A549 (cell line): ENCODE measurements around the gene ZC3H7A. TPM values are rescaled to one million over a fixed set of nuclear protein-coding genes. Genes with fewer than 3 reads are reported as not detected.

ENCODE experiments used
- ATAC-seq, 2 experiments: fragments of 200-7000 bp in 1 of 2; fragments of >200 bp in 1 of 2; cut with Nextera tagmentation in 1 of 2; cut with Tn5 transposase in 1 of 2; 3 replicates each; pipeline versions ENCODE4 v1.8.0 to v1.9.1; 2018 to 2020; ENCODE audit warnings: mild to moderate bottlenecking in 1 of 2, moderate library complexity in 1 of 2
- CTCF ChIA-PET: fragments of 300-600 bp; sonication (Branson Sonifier 250); formaldehyde crosslinking; extraction: SDS; loops from one replicate; lab custom pipeline; 2021; ENCODE audit warnings: antibody characterized with exemption, inconsistent platforms; lab: Yijun Ruan, JAX
- POLR2A ChIA-PET: fragments of 350-600 bp; formaldehyde crosslinking; extraction: SDS; loops from one replicate; lab custom pipeline; 2021; ENCODE audit warnings: antibody characterized with exemption, inconsistent platforms; lab: Yijun Ruan, JAX
- DNase-seq, 2 experiments: peaks; one replicate each; pipeline versions ENCODE4 v3.0.0 to v3.0.0-alpha.2; 2011 to 2016; ENCODE audit warnings: low read depth in 1 of 2, low spot score in 1 of 2
- FAIRE-seq: peaks from 2 replicates; lab custom pipeline; 2011; peaks lifted over from hg19 to GRCh38; lab: Jason Lieb, UNC
- H3K27ac ChIP-seq, 2 experiments: fragments of >200 bp; sonication (Bioruptor Twin); formaldehyde crosslinking; 3 replicates each; pipeline ENCODE4 v1.5.1; 2016 to 2017
- H3K4me1 ChIP-seq: fragments of >200 bp; sonication (Bioruptor Twin); formaldehyde crosslinking; 3 replicates; pipeline ENCODE4 v1.6.1; 2016
- H3K4me2 ChIP-seq: fragments of >200 bp; sonication (Bioruptor Twin); formaldehyde crosslinking; 3 replicates; pipeline ENCODE4 v1.6.1; 2016
- H3K4me3 ChIP-seq: fragments of >200 bp; sonication (Bioruptor Twin); formaldehyde crosslinking; 3 replicates; pipeline ENCODE4 v1.5.1; 2016
- H3K9me3 ChIP-seq: fragments of >200 bp; sonication (Bioruptor Twin); formaldehyde crosslinking; 3 replicates; pipeline ENCODE4 v1.6.1; 2016
- BHLHE40 ChIP-seq: IDR thresholded peaks from 2 replicates; pipeline ENCODE4 v1.6.1; 2012; ENCODE audit warnings: low read depth, low read length, inconsistent platforms
- CBX8 ChIP-seq: fragments of 200-600 bp; sonication (generic); IDR thresholded peaks from 2 replicates; pipeline ENCODE4 v1.6.1; 2016
- CEBPB ChIP-seq, 2 experiments: fragments of >200 bp in 1 of 2; sonication (Bioruptor Twin) in 1 of 2; formaldehyde crosslinking in 1 of 2; IDR thresholded peaks; 2 replicates each; pipeline ENCODE4 v1.6.1; 2012 to 2016
- CHD2 ChIP-seq: fragments of 150-350 bp; IDR thresholded peaks from 2 replicates; pipeline ENCODE4 v1.6.1; 2014; ENCODE audit warnings: low read length; ENCODE audit not compliant: partially characterized antibody
- EHF ChIP-seq: fragments of 250-450 bp; sonication (Bioruptor Pico); IDR thresholded peaks from 2 replicates; pipeline ENCODE4 v1.5.0; 2020; ENCODE audit warnings: mild to moderate bottlenecking
- FOSB ChIP-seq: fragments of 250-450 bp; sonication (Bioruptor Pico); IDR thresholded peaks from 2 replicates; pipeline ENCODE4 v1.5.0; 2020; ENCODE audit warnings: mild to moderate bottlenecking, moderate library complexity
- FOSL2 ChIP-seq, 2 experiments: fragments of 450-650 bp in 1 of 2; fragments of >200 bp in 1 of 2; sonication (Bioruptor Twin) in 1 of 2; formaldehyde crosslinking; IDR thresholded peaks; 2 replicates each; pipeline versions ENCODE4 v1.5.0 to v1.6.1; 2016 to 2020; ENCODE audit warnings: mild to moderate bottlenecking in 1 of 2, moderate library complexity in 1 of 2
- GATA3 ChIP-seq: IDR thresholded peaks from 2 replicates; pipeline ENCODE4 v1.6.1; 2012; ENCODE audit warnings: borderline replicate concordance
- HDAC2 ChIP-seq: fragments of 200-600 bp; sonication (generic); IDR thresholded peaks from 2 replicates; pipeline ENCODE4 v1.6.1; 2016
- HEYL ChIP-seq: fragments of 250-450 bp; sonication (Bioruptor Pico); IDR thresholded peaks from 2 replicates; pipeline ENCODE4 v1.8.0; 2021; ENCODE audit warnings: mild to moderate bottlenecking, moderate library complexity
- HOXB13 ChIP-seq: fragments of 250-450 bp; sonication (Bioruptor Pico); IDR thresholded peaks from 2 replicates; pipeline ENCODE4 v1.5.0; 2020; ENCODE audit warnings: low read depth, mild to moderate bottlenecking, moderate library complexity
- JUN ChIP-seq, 2 experiments: fragments of >200 bp; sonication (Bioruptor Twin); formaldehyde crosslinking; IDR thresholded peaks; 2 replicates in 1 of 2; 3 replicates in 1 of 2; pipeline ENCODE4 v1.6.1; 2016 to 2017
- JUNB ChIP-seq: fragments of >200 bp; sonication (Bioruptor Twin); formaldehyde crosslinking; IDR thresholded peaks from 2 replicates; pipeline ENCODE4 v1.6.1; 2016
- KDM5A ChIP-seq: fragments of 200-600 bp; sonication (generic); IDR thresholded peaks from 2 replicates; pipeline ENCODE4 v1.6.1; 2016; ENCODE audit warnings: antibody characterized with exemption, mild to moderate bottlenecking
- MAFK ChIP-seq: fragments of 450-650 bp; IDR thresholded peaks from 2 replicates; pipeline ENCODE4 v1.6.1; 2014; ENCODE audit not compliant: partially characterized antibody
- MAZ ChIP-seq: fragments of 150-350 bp; IDR thresholded peaks from 2 replicates; pipeline ENCODE4 v1.6.1; 2014; ENCODE audit warnings: antibody characterized with exemption, low read depth, low read length, borderline replicate concordance
- NPAS2 ChIP-seq: fragments of 250-450 bp; sonication (Bioruptor Pico); IDR thresholded peaks from 2 replicates; pipeline ENCODE4 v1.8.0; 2022; ENCODE audit warnings: mild to moderate bottlenecking, moderate library complexity, borderline replicate concordance
- NR3C1 ChIP-seq: fragments of >200 bp; sonication (Bioruptor Twin); formaldehyde crosslinking; IDR thresholded peaks from 3 replicates; pipeline ENCODE4 v1.6.1; 2017
- POLR2AphosphoS2 ChIP-seq: conservative IDR thresholded peaks from 2 replicates; pipeline ENCODE4 v1.6.1; 2012; ENCODE audit warnings: low read length, improper control_type of control experiment, inconsistent platforms
- RARB ChIP-seq: fragments of 250-450 bp; sonication (Bioruptor Pico); IDR thresholded peaks from 2 replicates; pipeline ENCODE4 v1.8.0; 2021; ENCODE audit warnings: mild to moderate bottlenecking, moderate library complexity
- RFX5 ChIP-seq: fragments of 450-650 bp; IDR thresholded peaks from 2 replicates; pipeline ENCODE4 v1.7.1; 2014; ENCODE audit warnings: antibody characterized with exemption, mild to moderate bottlenecking, moderate library complexity
- RNF2 ChIP-seq: fragments of 200-600 bp; sonication (generic); IDR thresholded peaks from 2 replicates; pipeline ENCODE4 v1.6.1; 2016; ENCODE audit warnings: low read depth, mild to moderate bottlenecking, antibody characterized with exemption, moderate library complexity, borderline replicate concordance
- TP53 ChIP-seq: fragments of 250-450 bp; sonication (Bioruptor Pico); IDR thresholded peaks from 2 replicates; pipeline ENCODE4 v1.5.0; 2021; ENCODE audit warnings: mild to moderate bottlenecking, moderate library complexity
- ZC3H11A ChIP-seq: fragments of 450-650 bp; IDR thresholded peaks from 2 replicates; pipeline ENCODE4 v1.6.1; 2014; ENCODE audit warnings: antibody characterized with exemption, mild to moderate bottlenecking
- ZFP36 ChIP-seq: fragments of 450-650 bp; IDR thresholded peaks from 2 replicates; pipeline ENCODE4 v1.6.1; 2014; ENCODE audit warnings: borderline replicate concordance; ENCODE audit not compliant: partially characterized antibody
- ZNF302 ChIP-seq: fragments of 250-450 bp; sonication (Bioruptor Pico); IDR thresholded peaks from 2 replicates; pipeline ENCODE4 v1.9.0; 2021; ENCODE audit warnings: inconsistent platforms, mild to moderate bottlenecking, moderate library complexity
- ZSCAN20 ChIP-seq: fragments of 250-450 bp; sonication (Bioruptor Pico); IDR thresholded peaks from 2 replicates; pipeline ENCODE4 v1.8.0; 2022; ENCODE audit warnings: mild to moderate bottlenecking, moderate library complexity
- WGBS: methylation state at CpG from one replicate; pipeline ENCODE4 v1.1.6; 2017; ENCODE audit errors: missing lambda C conversion rate; 5-methylcytosine and 5-hydroxymethylcytosine counted together
- polyA plus RNA-seq, 4 experiments: library from polyadenylated mRNA; depleted of rRNA in 3 of 4; stranded (reverse); fragments of >200 nt; fragmentation: RNase III in 1 of 4; extraction: RNeasy Plus Mini Kit Qiagen cat#74134 plus additional on column Dnase treatment in 1 of 4; gene quantifications; 2 replicates in 3 of 4; 3 replicates in 1 of 4; pipeline ENCODE4 v1.2.3, GENCODE V29; 2011 to 2017
- TF ChIP-seq, protein P1 (sequence below): IDR thresholded peaks from 2 replicates; pipeline ENCODE4 v1.6.1; 2012
- TF ChIP-seq, protein P2 (sequence below): IDR thresholded peaks from 2 replicates; pipeline ENCODE4 v1.6.1; 2012; ENCODE audit warnings: low read depth, borderline replicate concordance
- TF ChIP-seq, protein P3 (sequence below): fragments of 250-450 bp; sonication (Bioruptor Pico); IDR thresholded peaks from 2 replicates; pipeline ENCODE4 v1.5.0; 2021; ENCODE audit warnings: mild to moderate bottlenecking, moderate library complexity, borderline replicate concordance
- TF ChIP-seq, protein P4 (sequence below): fragments of >200 bp; sonication (Bioruptor Twin); formaldehyde crosslinking; IDR thresholded peaks from 3 replicates; pipeline ENCODE4 v1.6.1; 2016
- TF ChIP-seq, protein P5 (sequence below): fragments of 450-650 bp; IDR thresholded peaks from 2 replicates; pipeline ENCODE4 v1.6.1; 2014; ENCODE audit warnings: antibody characterized with exemption
- TF ChIP-seq, protein P6 (sequence below): fragments of 150-350 bp; IDR thresholded peaks from 2 replicates; pipeline ENCODE4 v1.6.1; 2014; ENCODE audit warnings: low read depth, mild to moderate bottlenecking, low read length

The ZC3H7A gene
- polyA plus RNA-seq, 2 of the 4 experiments (the other 2 are of a cell fraction), result 33.8 to 41.5 TPM

DNA sequence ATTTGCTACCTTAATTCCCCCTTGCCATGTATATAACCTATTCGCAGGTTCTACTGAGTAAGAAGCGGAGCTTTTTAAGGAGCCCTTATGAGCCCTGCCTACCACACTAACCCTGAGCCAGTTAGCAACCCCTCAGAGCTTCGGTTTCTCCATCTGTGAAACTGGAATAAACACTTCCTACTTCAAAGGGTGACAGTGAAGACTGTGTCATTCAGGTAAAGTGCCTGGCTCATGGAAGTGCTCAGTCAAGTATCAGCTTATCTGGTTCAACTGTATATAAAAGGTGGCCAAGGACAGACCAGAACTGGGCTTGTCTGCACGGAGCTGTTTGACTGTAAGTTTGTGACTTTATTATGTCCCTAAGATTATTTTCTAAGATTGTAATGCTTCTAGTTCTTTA is 85.4 kb downstream of the ZC3H7A start:
- ChIA-PET POLR2A (interaction anchor here (1.4 kb wide), 1 partner anchor 32 kb away, joined by 6 read pairs; the partner anchor contains the start of gene TXNDC11), CTCF (interaction anchor here (0.6 to 14.3 kb wide), 10 partner anchors 11 to 1786 kb away, joined by 3 to 344 read pairs (median 4); no protein-coding TSS in a partner anchor)
- DNase-seq (no peak), ATAC-seq (no peak), FAIRE-seq (no peak)
- TF ChIP-seq CHD2, result no peak
- TF ChIP-seq HDAC2, result no peak
- no peak for TF ChIP-seq ZC3H11A
- no peak for TF ChIP-seq KDM5A
- no peak for TF ChIP-seq ZSCAN20 (CRISPR knock-in tag)
- no peak for TF ChIP-seq POLR2AphosphoS2
- TF ChIP-seq, protein P1, sequence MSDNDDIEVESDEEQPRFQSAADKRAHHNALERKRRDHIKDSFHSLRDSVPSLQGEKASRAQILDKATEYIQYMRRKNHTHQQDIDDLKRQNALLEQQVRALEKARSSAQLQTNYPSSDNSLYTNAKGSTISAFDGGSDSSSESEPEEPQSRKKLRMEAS, result no peak
- no peak for TF ChIP-seq RNF2
- TF ChIP-seq CBX8, result no peak
- no peak for TF ChIP-seq ZNF302 (CRISPR knock-in tag)
- TF ChIP-seq NR3C1, result no peak
- TF ChIP-seq BHLHE40, result no peak
- no peak for TF ChIP-seq FOSB (CRISPR knock-in tag)
- TF ChIP-seq MAFK, result no peak
- TF ChIP-seq RARB, result no peak
- TF ChIP-seq, protein P2, sequence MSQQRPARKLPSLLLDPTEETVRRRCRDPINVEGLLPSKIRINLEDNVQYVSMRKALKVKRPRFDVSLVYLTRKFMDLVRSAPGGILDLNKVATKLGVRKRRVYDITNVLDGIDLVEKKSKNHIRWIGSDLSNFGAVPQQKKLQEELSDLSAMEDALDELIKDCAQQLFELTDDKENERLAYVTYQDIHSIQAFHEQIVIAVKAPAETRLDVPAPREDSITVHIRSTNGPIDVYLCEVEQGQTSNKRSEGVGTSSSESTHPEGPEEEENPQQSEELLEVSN, result no peak
- no peak for TF ChIP-seq CEBPB (IDR thresholded peaks at IDR 0.05)
- TF ChIP-seq HOXB13 (CRISPR knock-in tag), result no peak
- TF ChIP-seq NPAS2 (CRISPR knock-in tag), result no peak
- Histone ChIP-seq H3K9me3 (no peaks in the 10 kb centered on the region), H3K4me2 (no peak overlapping the region), H3K4me3 (no peak overlapping the region), H3K27ac (no peak overlapping the region), H3K4me1 (peaks cover 27% of the 10 kb centered on the region)
- 96% methylated on average over 4 of the region's 4 CpGs for WGBS

DNA sequence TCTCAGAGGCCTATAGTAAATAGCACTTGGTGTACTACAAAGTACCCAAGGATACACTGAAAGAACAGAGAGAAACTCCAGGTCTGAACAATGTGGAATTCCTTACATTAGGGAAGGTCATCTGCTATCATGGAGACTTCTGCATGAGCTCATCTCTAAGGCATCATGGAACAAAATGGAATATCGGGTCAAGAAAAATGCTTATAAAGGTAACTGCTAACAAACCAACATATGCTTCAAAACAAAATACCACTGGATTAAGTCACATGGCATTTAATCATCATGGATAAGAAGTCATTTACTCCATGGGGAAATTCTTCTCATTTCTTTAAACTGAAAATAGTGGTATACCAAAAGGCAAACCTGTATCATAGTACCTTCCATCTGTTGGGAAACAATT is 88.6 kb downstream of the ZC3H7A start:
- ATAC-seq (no peak), DNase-seq (no peak), FAIRE-seq (no peak)
- Histone ChIP-seq H3K4me3 (no peak overlapping the region), H3K4me1 (peaks cover 13% of the 10 kb centered on the region), H3K4me2 (no peak overlapping the region), H3K27ac (peak overlapping the region in 1 of 2 experiments; percentile 26; a peak in 1 of 6 replicates), H3K9me3 (no peaks in the 10 kb centered on the region)
- ChIA-PET POLR2A (no interaction called here), CTCF (interaction anchor here (1.2 to 2.7 kb wide), 4 partner anchors 29 to 312 kb away, joined by 3 to 16 read pairs (median 6); no protein-coding TSS in a partner anchor)
- TF ChIP-seq, protein P3, sequence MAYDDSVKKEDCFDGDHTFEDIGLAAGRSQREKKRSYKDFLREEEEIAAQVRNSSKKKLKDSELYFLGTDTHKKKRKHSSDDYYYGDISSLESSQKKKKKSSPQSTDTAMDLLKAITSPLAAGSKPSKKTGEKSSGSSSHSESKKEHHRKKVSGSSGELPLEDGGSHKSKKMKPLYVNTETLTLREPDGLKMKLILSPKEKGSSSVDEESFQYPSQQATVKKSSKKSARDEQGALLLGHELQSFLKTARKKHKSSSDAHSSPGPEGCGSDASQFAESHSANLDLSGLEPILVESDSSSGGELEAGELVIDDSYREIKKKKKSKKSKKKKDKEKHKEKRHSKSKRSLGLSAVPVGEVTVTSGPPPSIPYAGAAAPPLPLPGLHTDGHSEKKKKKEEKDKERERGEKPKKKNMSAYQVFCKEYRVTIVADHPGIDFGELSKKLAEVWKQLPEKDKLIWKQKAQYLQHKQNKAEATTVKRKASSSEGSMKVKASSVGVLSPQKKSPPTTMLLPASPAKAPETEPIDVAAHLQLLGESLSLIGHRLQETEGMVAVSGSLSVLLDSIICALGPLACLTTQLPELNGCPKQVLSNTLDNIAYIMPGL (CRISPR knock-in tag), result no peak
- TF ChIP-seq TP53 (no peak), ZFP36 (no peak), NR3C1 (no peak), HOXB13 (CRISPR knock-in tag) (no peak), GATA3 (no peak), ZNF302 (CRISPR knock-in tag) (no peak), FOSL2 (IDR thresholded peaks at IDR 0.05) (no peak), FOSL2 (CRISPR knock-in tag; IDR thresholded peaks at IDR 0.05) (no peak), EHF (CRISPR knock-in tag) (no peak), MAZ (no peak), RNF2 (no peak), JUN (IDR thresholded peaks at IDR 0.05) (no peak), MAFK (no peak), RFX5 (no peak), JUNB (no peak), HEYL (CRISPR knock-in tag) (no peak)
- TF ChIP-seq, protein P4, sequence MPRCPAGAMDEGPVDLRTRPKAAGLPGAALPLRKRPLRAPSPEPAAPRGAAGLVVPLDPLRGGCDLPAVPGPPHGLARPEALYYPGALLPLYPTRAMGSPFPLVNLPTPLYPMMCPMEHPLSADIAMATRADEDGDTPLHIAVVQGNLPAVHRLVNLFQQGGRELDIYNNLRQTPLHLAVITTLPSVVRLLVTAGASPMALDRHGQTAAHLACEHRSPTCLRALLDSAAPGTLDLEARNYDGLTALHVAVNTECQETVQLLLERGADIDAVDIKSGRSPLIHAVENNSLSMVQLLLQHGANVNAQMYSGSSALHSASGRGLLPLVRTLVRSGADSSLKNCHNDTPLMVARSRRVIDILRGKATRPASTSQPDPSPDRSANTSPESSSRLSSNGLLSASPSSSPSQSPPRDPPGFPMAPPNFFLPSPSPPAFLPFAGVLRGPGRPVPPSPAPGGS, result no peak
- TF ChIP-seq, protein P5, sequence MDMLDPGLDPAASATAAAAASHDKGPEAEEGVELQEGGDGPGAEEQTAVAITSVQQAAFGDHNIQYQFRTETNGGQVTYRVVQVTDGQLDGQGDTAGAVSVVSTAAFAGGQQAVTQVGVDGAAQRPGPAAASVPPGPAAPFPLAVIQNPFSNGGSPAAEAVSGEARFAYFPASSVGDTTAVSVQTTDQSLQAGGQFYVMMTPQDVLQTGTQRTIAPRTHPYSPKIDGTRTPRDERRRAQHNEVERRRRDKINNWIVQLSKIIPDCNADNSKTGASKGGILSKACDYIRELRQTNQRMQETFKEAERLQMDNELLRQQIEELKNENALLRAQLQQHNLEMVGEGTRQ, result no peak
- TF ChIP-seq, protein P6, sequence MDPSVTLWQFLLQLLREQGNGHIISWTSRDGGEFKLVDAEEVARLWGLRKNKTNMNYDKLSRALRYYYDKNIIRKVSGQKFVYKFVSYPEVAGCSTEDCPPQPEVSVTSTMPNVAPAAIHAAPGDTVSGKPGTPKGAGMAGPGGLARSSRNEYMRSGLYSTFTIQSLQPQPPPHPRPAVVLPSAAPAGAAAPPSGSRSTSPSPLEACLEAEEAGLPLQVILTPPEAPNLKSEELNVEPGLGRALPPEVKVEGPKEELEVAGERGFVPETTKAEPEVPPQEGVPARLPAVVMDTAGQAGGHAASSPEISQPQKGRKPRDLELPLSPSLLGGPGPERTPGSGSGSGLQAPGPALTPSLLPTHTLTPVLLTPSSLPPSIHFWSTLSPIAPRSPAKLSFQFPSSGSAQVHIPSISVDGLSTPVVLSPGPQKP, result no peak
- WGBS, result 82% methylated on average over 1 of the region's 1 CpG
